HAP-1 (cell line): Measurements from ENCODE around the gene CNTNAP2.
"Not testable (repeated sequence)": the region's sequence is repeated elsewhere in the genome, so short reads cannot be mapped to it uniquely, and the experiment has no call there.

ENCODE experiments used
- DNase-seq, 2 experiments: peaks; one replicate each; pipeline ENCODE4 v3.0.0-alpha.2; 2016 to 2020; ENCODE audit warnings: low spot score in 2 of 2
- H3K27me3 ChIP-seq: fragments of 250-450 bp; sonication (Bioruptor Pico); 2 replicates; pipeline ENCODE4 v1.5.1; 2020; ENCODE audit warnings: low read depth, mild to moderate bottlenecking, moderate library complexity
- H3K36me3 ChIP-seq: fragments of 250-450 bp; sonication (Bioruptor Pico); replicated peaks from 2 replicates; pipeline ENCODE4 v1.5.1; 2020; ENCODE audit warnings: mild to moderate bottlenecking
- H3K4me1 ChIP-seq: fragments of 250-450 bp; sonication (Bioruptor Pico); 2 replicates; pipeline ENCODE4 v1.5.1; 2020; ENCODE audit warnings: mild to moderate bottlenecking
- H3K4me3 ChIP-seq: fragments of 250-450 bp; sonication (Bioruptor Pico); 2 replicates; pipeline ENCODE4 v1.5.1; 2020; ENCODE audit warnings: mild to moderate bottlenecking, moderate library complexity
- H3K9me3 ChIP-seq: fragments of 250-450 bp; sonication (Bioruptor Pico); 2 replicates; pipeline ENCODE4 v1.5.1; 2020; ENCODE audit warnings: mild to moderate bottlenecking, moderate library complexity
- in situ Hi-C: fragments of 300-500 bp; cut with MboI; formaldehyde crosslinking; loops from 3 replicates; pipeline ENCODE4 v1.14.3; 2020; ENCODE audit warnings: low sequenced_read_pairs, inconsistent platforms, mixed read lengths

CNTNAP2 gene

GRCh38 chr7:147664541-147664940 lies 1547.9 kb downstream of the CNTNAP2 start:
- no peaks in the 10 kb centered on the region for H3K9me3 ChIP-seq
- DNase-seq = no peak
- H3K4me1 ChIP-seq = no peaks in the 10 kb centered on the region
- no peaks in the 10 kb centered on the region for H3K27me3 ChIP-seq
- no peak overlapping the region for H3K4me3 ChIP-seq
- in situ Hi-C loops = no loop called here
- H3K36me3 ChIP-seq = no peaks in the 10 kb centered on the region

DNA sequence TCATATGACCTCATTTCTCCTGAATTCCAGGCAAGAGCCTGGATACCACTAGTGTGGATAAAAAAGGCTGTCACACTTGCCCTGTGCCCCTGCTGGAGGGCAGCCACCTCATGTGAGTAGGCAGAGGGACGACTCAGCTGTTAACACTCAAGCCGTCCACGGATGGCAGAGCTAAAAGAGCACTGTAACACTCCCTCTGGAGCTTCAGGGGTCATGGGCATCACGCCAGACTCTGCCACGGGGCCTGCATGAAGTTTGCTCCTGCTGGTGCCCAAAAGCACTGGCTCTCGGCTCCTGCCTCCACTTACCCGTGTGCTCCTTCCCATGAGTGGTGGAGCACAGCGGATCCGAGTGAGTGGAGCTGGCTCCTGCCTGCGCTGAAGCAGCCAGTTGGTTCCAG lies 1554.2 kb downstream of the CNTNAP2 start:
- DNase-seq = no peak
- Histone ChIP-seq H3K9me3 (no peaks in the 10 kb centered on the region), H3K36me3 (no peaks in the 10 kb centered on the region), H3K27me3 (no peaks in the 10 kb centered on the region), H3K4me3 (no peak overlapping the region), H3K4me1 (no peaks in the 10 kb centered on the region)
- in situ Hi-C loops = no loop called here

DNA sequence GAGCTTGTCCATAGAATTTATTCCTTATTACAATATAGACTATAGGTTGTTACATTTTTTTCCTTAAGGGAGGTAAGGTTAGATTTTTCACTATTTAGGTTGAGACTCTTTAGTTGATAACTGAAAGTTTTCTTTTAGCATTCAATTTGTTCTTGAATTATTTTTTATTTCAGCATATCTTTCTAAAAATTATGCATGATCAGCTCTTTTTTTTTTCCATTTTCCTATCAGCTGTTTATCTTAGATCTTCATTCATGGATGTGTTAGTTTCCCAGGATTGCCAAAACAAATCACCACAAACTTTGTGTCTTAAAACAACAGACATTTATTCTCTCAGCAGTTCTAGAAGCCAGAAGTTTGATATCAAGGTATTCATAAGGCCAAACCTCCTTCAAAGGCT lies 1558.1 kb downstream of the CNTNAP2 start:
- Histone ChIP-seq H3K4me3 (no peak overlapping the region), H3K27me3 (no peaks in the 10 kb centered on the region), H3K4me1 (no peaks in the 10 kb centered on the region), H3K9me3 (no peaks in the 10 kb centered on the region), H3K36me3 (no peaks in the 10 kb centered on the region)
- in situ Hi-C loops = no loop called here
- DNase-seq = no peak

DNA sequence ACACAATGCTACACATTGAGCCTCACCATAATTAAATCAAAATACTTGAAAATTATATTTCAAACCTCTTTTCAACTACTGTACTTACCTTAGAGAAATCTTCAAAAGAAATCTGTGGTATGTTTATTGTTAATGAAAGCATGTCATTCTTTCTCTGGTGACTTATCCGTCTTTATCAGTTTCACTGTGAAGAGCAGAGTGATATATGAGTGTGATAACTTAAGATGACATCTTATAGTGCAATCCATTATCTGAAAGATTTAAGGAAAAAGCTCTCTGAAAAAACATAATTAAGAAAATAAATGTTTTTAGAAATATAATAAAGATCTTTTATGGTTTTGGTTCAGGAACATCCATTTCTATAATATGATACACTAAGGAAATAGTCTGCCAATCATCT lies 1562.3 kb downstream of the CNTNAP2 start:
- DNase-seq = no peak
- no peaks in the 10 kb centered on the region for H3K4me1 ChIP-seq
- H3K27me3 ChIP-seq = no peaks in the 10 kb centered on the region; the same call in 1 of the 2 replicates
- H3K4me3 ChIP-seq = no peak overlapping the region
- no peaks in the 10 kb centered on the region for H3K9me3 ChIP-seq
- no peaks in the 10 kb centered on the region for H3K36me3 ChIP-seq
- in situ Hi-C loops = no loop called here

GRCh38 chr7:147681530-147681929 lies 1564.9 kb downstream of the CNTNAP2 start:
- DNase-seq = no peak
- Histone ChIP-seq H3K4me1 (no peaks in the 10 kb centered on the region), H3K27me3 (no peaks in the 10 kb centered on the region; the same call in 1 of the 2 replicates), H3K4me3 (no peak overlapping the region), H3K36me3 (no peaks in the 10 kb centered on the region), H3K9me3 (no peaks in the 10 kb centered on the region)
- in situ Hi-C loops = no loop called here

GRCh38 chr7:147700702-147701101 lies 1584.1 kb downstream of the CNTNAP2 start:
- Histone ChIP-seq H3K4me1 (no peaks in the 10 kb centered on the region), H3K36me3 (no peaks in the 10 kb centered on the region), H3K4me3 (no peak overlapping the region), H3K9me3 (no peaks in the 10 kb centered on the region), H3K27me3 (no peaks in the 10 kb centered on the region)
- no peak for DNase-seq
- in situ Hi-C loops = no loop called here

- Histone ChIP-seq H3K4me3 (no peak overlapping the region), H3K9me3 (no peaks in the 10 kb centered on the region; the same call in 1 of the 2 replicates), H3K4me1 (no peaks in the 10 kb centered on the region), H3K27me3 (no peaks in the 10 kb centered on the region), H3K36me3 (no peaks in the 10 kb centered on the region)
- in situ Hi-C loops = no loop called here
- no peak for DNase-seq
Observed at GRCh38 chr7:147707926-147708325, 1591.3 kb downstream of the CNTNAP2 start.

DNA sequence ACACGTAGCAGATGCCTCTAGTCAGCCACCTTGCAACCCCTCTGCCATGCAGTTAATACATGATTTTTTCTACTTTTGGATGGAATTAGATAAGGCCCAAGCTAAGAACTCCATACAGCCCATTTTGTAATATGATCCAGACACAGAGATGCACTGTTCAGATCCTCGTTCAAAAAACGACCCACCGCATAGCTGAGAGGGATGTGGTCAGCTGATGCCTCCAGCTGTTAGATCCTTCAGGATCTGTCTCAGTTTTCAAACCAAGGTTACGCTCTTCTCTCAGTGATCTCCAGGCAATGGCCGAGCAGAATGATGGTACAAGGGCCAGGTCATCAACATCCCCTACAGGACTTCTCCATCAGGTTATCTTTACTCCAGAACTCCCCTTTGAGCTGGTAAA lies 1592.3 kb downstream of the CNTNAP2 start:
- Histone ChIP-seq H3K36me3 (no peaks in the 10 kb centered on the region), H3K4me1 (no peaks in the 10 kb centered on the region), H3K27me3 (no peaks in the 10 kb centered on the region), H3K9me3 (no peaks in the 10 kb centered on the region; the same call in 1 of the 2 replicates), H3K4me3 (no peak overlapping the region)
- no peak for DNase-seq
- in situ Hi-C loops = no loop called here

GRCh38 chr7:147711447-147711846 lies 1594.8 kb downstream of the CNTNAP2 start:
- Histone ChIP-seq H3K27me3 (no peaks in the 10 kb centered on the region), H3K4me3 (no peak overlapping the region), H3K4me1 (no peaks in the 10 kb centered on the region), H3K36me3 (no peaks in the 10 kb centered on the region), H3K9me3 (no peaks in the 10 kb centered on the region; the same call in 1 of the 2 replicates)
- in situ Hi-C loops = no loop called here
- no peak for DNase-seq

- Histone ChIP-seq H3K4me3 (no peak overlapping the region), H3K9me3 (no peaks in the 10 kb centered on the region), H3K27me3 (no peaks in the 10 kb centered on the region), H3K4me1 (no peaks in the 10 kb centered on the region), H3K36me3 (no peaks in the 10 kb centered on the region)
- no peak for DNase-seq
- in situ Hi-C loops = no loop called here
Observed at GRCh38 chr7:147721962-147722830, 1605.6 kb downstream of the CNTNAP2 start.

GRCh38 chr7:147723536-147723935 lies 1606.9 kb downstream of the CNTNAP2 start:
- no peak overlapping the region for H3K4me3 ChIP-seq
- in situ Hi-C loops = no loop called here
- no peaks in the 10 kb centered on the region for H3K36me3 ChIP-seq
- no peak for DNase-seq
- no peaks in the 10 kb centered on the region for H3K4me1 ChIP-seq
- no peaks in the 10 kb centered on the region for H3K9me3 ChIP-seq
- no peaks in the 10 kb centered on the region for H3K27me3 ChIP-seq

DNA sequence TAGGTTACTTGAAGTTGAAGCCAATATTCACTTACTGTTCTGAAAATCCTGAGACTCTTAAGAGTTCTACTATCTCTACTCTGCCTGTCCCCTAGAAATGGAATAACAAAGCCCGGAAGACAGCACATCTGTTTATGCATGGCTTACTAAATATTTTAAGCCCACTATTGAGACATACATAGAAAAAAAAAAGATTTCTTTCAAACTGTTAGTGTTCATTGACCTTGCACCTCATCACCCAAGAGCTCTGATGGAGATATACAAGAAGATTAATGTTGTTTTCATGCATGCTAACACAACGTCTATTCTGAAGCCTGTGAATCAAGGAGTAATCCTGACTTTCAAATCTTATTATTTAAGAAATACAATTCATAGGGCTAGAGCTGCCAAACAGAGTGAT lies 1614.7 kb downstream of the CNTNAP2 start:
- no peaks in the 10 kb centered on the region for H3K27me3 ChIP-seq
- no peaks in the 10 kb centered on the region for H3K36me3 ChIP-seq
- in situ Hi-C loops = no loop called here
- H3K4me1 ChIP-seq = no peaks in the 10 kb centered on the region
- DNase-seq = no peak
- no peaks in the 10 kb centered on the region for H3K9me3 ChIP-seq
- H3K4me3 ChIP-seq = no peak overlapping the region

DNA sequence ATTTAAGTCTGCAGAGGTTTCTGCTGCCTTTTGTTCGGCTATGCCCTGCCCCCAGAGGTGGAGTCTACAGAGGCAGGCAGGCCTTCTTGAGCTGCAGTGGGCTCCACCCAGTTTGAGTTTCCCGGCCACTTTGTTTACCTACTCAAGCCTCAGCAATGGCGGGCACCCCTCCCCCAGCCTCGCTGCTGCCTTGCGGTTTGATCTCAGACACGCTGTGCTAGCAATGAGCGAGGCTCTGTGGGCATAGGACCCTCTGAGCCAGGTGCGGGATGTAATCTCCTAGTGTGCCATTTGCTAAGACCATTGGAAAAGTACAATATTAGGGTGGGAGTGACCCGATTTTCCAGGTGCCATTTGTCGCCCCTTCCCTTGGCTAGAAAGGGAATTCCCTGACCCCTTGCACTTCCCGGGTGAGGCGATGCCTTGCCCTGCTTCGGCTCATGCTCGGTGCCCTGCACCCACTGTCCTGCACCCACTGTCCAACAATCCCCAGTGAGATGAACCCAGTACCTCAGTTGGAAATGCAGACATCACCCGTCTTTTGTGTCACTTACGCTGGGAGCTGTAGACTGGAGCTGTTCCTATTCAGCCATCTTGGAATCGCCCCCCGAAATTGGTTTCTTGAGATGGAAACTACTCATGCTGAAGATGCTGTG lies 1621.1 kb downstream of the CNTNAP2 start:
- H3K4me1 ChIP-seq, H3K9me3 ChIP-seq, H3K27me3 ChIP-seq, DNase-seq, in situ Hi-C loops, H3K4me3 ChIP-seq, H3K36me3 ChIP-seq: not testable (repeated sequence)

DNA sequence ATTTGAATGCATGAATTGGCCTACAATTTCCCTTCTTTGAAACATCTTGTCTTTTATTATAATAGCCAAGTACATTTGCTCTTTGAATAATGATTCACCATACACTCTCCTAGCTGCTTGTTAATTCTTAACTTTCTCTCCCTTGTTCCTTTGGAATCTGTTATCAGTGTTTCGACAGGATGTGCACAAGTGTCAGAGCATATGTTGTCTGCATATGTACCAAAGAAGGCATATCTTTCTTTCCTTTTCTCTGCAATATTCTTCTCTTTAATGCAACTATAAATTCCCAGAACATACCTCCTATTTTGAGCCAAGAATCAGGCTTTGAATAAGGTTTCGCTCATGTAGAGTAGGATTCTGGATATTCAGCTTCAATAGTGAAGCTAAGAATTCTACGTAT lies 1625.7 kb downstream of the CNTNAP2 start:
- Histone ChIP-seq H3K4me3 (no peak overlapping the region), H3K9me3 (no peaks in the 10 kb centered on the region), H3K27me3 (no peaks in the 10 kb centered on the region), H3K4me1 (no peaks in the 10 kb centered on the region), H3K36me3 (no peaks in the 10 kb centered on the region)
- no peak for DNase-seq
- in situ Hi-C loops = no loop called here
